Uterus (tissue), 2 donors: ENCODE measurements around the gene LRRC28.

Experiments
- CTCF ChIP-seq, 4 experiments: fragments of 200-600 bp in 2 of 4; fragments of 450-650 bp in 2 of 4; sonication (generic) in 2 of 4; IDR thresholded peaks; one replicate each; pipeline ENCODE4 v1.5.1; 2016 to 2019; ENCODE audit warnings: antibody characterized with exemption in 4 of 4, mild to moderate bottlenecking in 2 of 4, moderate library complexity in 1 of 4
- POLR2A ChIP-seq, 2 donors: fragments of 450-650 bp; IDR thresholded peaks; one replicate each; pipeline ENCODE4 v1.6.1; 2016; ENCODE audit warnings: antibody characterized with exemption in 2 of 2, mild to moderate bottlenecking in 1 of 2, moderate library complexity in 1 of 2

GRCh38 chr15:99303907-99304306, 52.6 kb downstream of the LRRC28 start:
- TF ChIP-seq CTCF (IDR thresholded peaks at IDR 0.05) (no peak), POLR2A (IDR thresholded peaks at IDR 0.05) (no peak)
